Spleen (tissue), 7 donors: ENCODE data around the gene AGER.

Experiments used
- POLR2AphosphoS5 ChIP-seq, 3 donors: sonication (generic); formaldehyde crosslinking; IDR thresholded peaks; one replicate each; pipeline ENCODE4 v1.5.1; 2017; ENCODE audit warnings: antibody characterized with exemption in 3 of 3
- TF ChIP-seq, protein P1 (sequence below), 11 experiments: fragments of 200-600 bp in 7 of 11; fragments of 450-650 bp in 4 of 11; sonication (generic) in 4 of 11; IDR thresholded peaks in 8 of 11; conservative IDR thresholded peaks in 3 of 11; 1 replicate in 7 of 11; 2 replicates in 4 of 11; pipeline versions ENCODE4 v1.4.0 to v1.8.0; 2016 to 2021; ENCODE audit warnings: antibody characterized with exemption in 11 of 11, inconsistent platforms in 4 of 11, mild to moderate bottlenecking in 1 of 11
- donor health status: DM: no; HTN: no; CAD: no; lungs with moderate emphysema.
- donor health status: DM: no; HTN: no; CAD: no.
- donor health status: DM: no; HTN: no; CAD: no.

DNA sequence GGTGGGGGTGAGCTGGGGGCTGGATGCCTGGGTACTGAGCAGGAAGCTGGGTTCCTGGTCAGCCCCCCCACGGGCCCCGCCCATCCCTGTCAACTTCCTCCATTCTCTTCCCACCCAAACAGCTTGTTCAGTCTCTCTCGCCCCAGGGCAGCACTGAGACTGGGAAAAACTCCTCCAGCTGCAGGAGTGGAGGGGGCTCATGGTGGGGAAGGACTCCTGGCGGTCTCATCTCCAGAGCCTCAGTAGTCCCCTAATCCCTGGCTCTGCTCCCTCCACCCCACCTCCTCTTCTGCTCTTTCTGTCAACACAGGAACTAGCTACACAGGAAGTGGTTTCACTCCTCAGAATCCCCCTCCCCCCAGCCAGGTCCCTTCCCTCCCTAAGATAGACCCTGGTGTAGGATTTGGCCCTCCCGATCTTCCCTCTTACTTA lies 8.6 kb upstream of the AGER start, which contains the start of gene GPSM3:
- TF ChIP-seq POLR2AphosphoS5 (IDR thresholded peaks at IDR 0.05) = peak; percentile 59 to 84 (median 80)
- TF ChIP-seq, protein P1, sequence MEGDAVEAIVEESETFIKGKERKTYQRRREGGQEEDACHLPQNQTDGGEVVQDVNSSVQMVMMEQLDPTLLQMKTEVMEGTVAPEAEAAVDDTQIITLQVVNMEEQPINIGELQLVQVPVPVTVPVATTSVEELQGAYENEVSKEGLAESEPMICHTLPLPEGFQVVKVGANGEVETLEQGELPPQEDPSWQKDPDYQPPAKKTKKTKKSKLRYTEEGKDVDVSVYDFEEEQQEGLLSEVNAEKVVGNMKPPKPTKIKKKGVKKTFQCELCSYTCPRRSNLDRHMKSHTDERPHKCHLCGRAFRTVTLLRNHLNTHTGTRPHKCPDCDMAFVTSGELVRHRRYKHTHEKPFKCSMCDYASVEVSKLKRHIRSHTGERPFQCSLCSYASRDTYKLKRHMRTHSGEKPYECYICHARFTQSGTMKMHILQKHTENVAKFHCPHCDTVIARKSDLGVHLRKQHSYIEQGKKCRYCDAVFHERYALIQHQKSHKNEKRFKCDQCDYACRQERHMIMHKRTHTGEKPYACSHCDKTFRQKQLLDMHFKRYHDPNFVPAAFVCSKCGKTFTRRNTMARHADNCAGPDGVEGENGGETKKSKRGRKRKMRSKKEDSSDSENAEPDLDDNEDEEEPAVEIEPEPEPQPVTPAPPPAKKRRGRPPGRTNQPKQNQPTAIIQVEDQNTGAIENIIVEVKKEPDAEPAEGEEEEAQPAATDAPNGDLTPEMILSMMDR (IDR thresholded peaks at IDR 0.05 in 8 of 11, conservative IDR thresholded peaks at IDR 0.05 in 3 of 11) = peak in 1 of 11 experiments; percentile 6
